ENCODE data around the gene FOXRED1. TPM values are rescaled to one million over a fixed set of nuclear protein-coding genes. Genes with fewer than 3 reads are reported as not detected.
"Not testable (repeated sequence)": the region's sequence is repeated elsewhere in the genome, so short reads cannot be mapped to it uniquely, and the experiment has no call there.

The FOXRED1 gene
- total and polyA plus RNA-seq, 9 of the 15 experiments (the other 6 are each of a cell fraction or from before 2014, with no cell fraction given): 14.1 to 94.4 (median 53.1) TPM

- no peak for TF ChIP-seq ZNF277 (CRISPR knock-in tag; IDR thresholded peaks at IDR 0.05; ENCODE audit: borderline replicate concordance)
- TF ChIP-seq NFE2 (IDR thresholded peaks at IDR 0.05; ENCODE audit: low read depth): no peak
- TF ChIP-seq, protein P1, sequence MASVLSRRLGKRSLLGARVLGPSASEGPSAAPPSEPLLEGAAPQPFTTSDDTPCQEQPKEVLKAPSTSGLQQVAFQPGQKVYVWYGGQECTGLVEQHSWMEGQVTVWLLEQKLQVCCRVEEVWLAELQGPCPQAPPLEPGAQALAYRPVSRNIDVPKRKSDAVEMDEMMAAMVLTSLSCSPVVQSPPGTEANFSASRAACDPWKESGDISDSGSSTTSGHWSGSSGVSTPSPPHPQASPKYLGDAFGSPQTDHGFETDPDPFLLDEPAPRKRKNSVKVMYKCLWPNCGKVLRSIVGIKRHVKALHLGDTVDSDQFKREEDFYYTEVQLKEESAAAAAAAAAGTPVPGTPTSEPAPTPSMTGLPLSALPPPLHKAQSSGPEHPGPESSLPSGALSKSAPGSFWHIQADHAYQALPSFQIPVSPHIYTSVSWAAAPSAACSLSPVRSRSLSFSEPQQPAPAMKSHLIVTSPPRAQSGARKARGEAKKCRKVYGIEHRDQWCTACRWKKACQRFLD (CRISPR knock-in tag; IDR thresholded peaks at IDR 0.05): no peak
- TF ChIP-seq, protein P2, sequence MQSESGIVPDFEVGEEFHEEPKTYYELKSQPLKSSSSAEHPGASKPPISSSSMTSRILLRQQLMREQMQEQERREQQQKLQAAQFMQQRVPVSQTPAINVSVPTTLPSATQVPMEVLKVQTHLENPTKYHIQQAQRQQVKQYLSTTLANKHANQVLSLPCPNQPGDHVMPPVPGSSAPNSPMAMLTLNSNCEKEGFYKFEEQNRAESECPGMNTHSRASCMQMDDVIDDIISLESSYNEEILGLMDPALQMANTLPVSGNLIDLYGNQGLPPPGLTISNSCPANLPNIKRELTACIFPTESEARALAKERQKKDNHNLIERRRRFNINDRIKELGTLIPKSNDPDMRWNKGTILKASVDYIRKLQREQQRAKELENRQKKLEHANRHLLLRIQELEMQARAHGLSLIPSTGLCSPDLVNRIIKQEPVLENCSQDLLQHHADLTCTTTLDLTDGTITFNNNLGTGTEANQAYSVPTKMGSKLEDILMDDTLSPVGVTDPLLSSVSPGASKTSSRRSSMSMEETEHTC (IDR thresholded peaks at IDR 0.05): no peak
- TF ChIP-seq HSF4 (CRISPR knock-in tag; IDR thresholded peaks at IDR 0.05; ENCODE audit: borderline replicate concordance): no peak
- no peak for TF ChIP-seq MXD1 (CRISPR knock-in tag; IDR thresholded peaks at IDR 0.05; ENCODE audit: borderline replicate concordance, poor library complexity, severe bottlenecking)
Observed at GRCh38 chr11:126254819-126255218, 14.1 kb upstream of the FOXRED1 start (continued).

GRCh38 chr11:126255507-126255906 is 13.4 kb upstream of the FOXRED1 start:
- BruUV-seq (replicated peaks); in situ Hi-C loops (cut with MboI); H2AFZ ChIP-seq (ENCODE audit: low read depth, low read length); intact Hi-C loops (cut with micrococcal nuclease); H3K9me3 ChIP-seq (replicated peaks; ENCODE audit: control insufficient read depth, insufficient read depth, low read depth, low read length); DNase-seq (ENCODE audit: extremely low read depth in 1 of 4, low spot score in 3 of 4); H3K27ac ChIP-seq (ENCODE audit: extremely low read depth, low read depth, low read length); H3K4me1 ChIP-seq (replicated peaks in 1 of 2; ENCODE audit: control insufficient read depth in 2 of 2, insufficient read depth in 2 of 2, low read length in 2 of 2); H3K4me3 ChIP-seq; H3K27me3 ChIP-seq (ENCODE audit: control insufficient read depth in 2 of 2, insufficient read depth in 2 of 2, low read length in 2 of 2); H3K9me1 ChIP-seq (ENCODE audit: control insufficient read depth, insufficient read depth, low read length); H3K4me2 ChIP-seq (ENCODE audit: insufficient read depth, low read length); ATAC-seq; H3K9ac ChIP-seq (ENCODE audit: insufficient read depth in 1 of 2, low read depth in 2 of 2, low read length in 2 of 2); H3K79me2 ChIP-seq (ENCODE audit: control insufficient read depth, insufficient read depth, low read length); FAIRE-seq; H4K20me1 ChIP-seq (replicated peaks; ENCODE audit: control insufficient read depth, insufficient read depth, low read length); CTCF ChIA-PET (ENCODE audit: low intra/inter-chr PET ratio): not testable (repeated sequence)
- POLR2A ChIA-PET: interaction anchor here (2.1 to 2.3 kb wide), 2 partner anchors 8 to 13 kb away, joined by 6 to 7 read pairs; partner anchors contain the start of genes FOXRED1 and SRPRA
- WGBS (ENCODE audit: insufficient coverage, low coverage, missing lambda C conversion rate): 83% methylated on average over 5 of the region's 5 CpGs
- peaks cover 58% of the 10 kb centered on the region for H3K36me3 ChIP-seq (ENCODE audit: control insufficient read depth, insufficient read depth, low read length)

All from K562 (cell line).